GM21619 (cell line): Measurements from ENCODE around the gene TERT.

Experiments used
- ATAC-seq: cut with Tn5 transposase; IDR thresholded peaks from one replicate; pipeline ENCODE4 v1.9.1; 2021; ENCODE audit not compliant: unreplicated experiment

TERT gene

GRCh38 chr5:1319436-1320256, 24.8 kb upstream of the TERT start:
- ATAC-seq, result no peak

- no peak for ATAC-seq
Measured at GRCh38 chr5:1318659-1319251, 23.9 kb upstream of the TERT start.

GRCh38 chr5:1317921-1318565, 23.2 kb upstream of the TERT start:
- no peak for ATAC-seq

GRCh38 chr5:1316588-1317340, 21.9 kb upstream of the TERT start:
- ATAC-seq, result no peak

- peak; percentile 52 for ATAC-seq
Measured at GRCh38 chr5:1315709-1316587, 21.1 kb upstream of the TERT start.

- ATAC-seq, result peak; percentile 0
Measured at GRCh38 chr5:1315018-1315708, 20.3 kb upstream of the TERT start.

GRCh38 chr5:1314564-1314982, 19.7 kb upstream of the TERT start:
- ATAC-seq, result no peak

- peak; percentile 68 for ATAC-seq
Measured at GRCh38 chr5:1312993-1313833, 18.3 kb upstream of the TERT start.

- no peak for ATAC-seq
Measured at GRCh38 chr5:1312206-1312605, 17.3 kb upstream of the TERT start.

GRCh38 chr5:1311439-1312055, 16.7 kb upstream of the TERT start:
- no peak for ATAC-seq

- ATAC-seq, result no peak
Measured at GRCh38 chr5:1310118-1310517, 15.2 kb upstream of the TERT start.

GRCh38 chr5:1304033-1304432, 9.2 kb upstream of the TERT start:
- no peak for ATAC-seq

- no peak for ATAC-seq
Measured at GRCh38 chr5:1302258-1302657, 7.4 kb upstream of the TERT start.

- ATAC-seq, result no peak
Measured at GRCh38 chr5:1300581-1301083, 5.8 kb upstream of the TERT start.

- ATAC-seq, result no peak
Measured at GRCh38 chr5:1299961-1300360, 5.1 kb upstream of the TERT start.

- no peak for ATAC-seq
Measured at GRCh38 chr5:1299511-1299850, 4.6 kb upstream of the TERT start.

- no peak for ATAC-seq
Measured at GRCh38 chr5:1298723-1299510, 4.0 kb upstream of the TERT start.
